Heart right ventricle (tissue), 16 donors: ENCODE data around the gene LDB2. TPM values are rescaled to one million over a fixed set of nuclear protein-coding genes. Genes with fewer than 3 reads are reported as not detected.
A peak's percentile ranks its signal among the peaks of the same experiment; 100 is the strongest.

ENCODE experiments used
- ATAC-seq, 8 donors: fragments of 200-7000 bp; cut with Tn5 transposase; one replicate each; pipeline ENCODE4 v1.9.1; 2020; ENCODE audit warnings: mild to moderate bottlenecking in 8 of 8, moderate library complexity in 8 of 8, moderate number of reproducible peaks in 1 of 8
- DNase-seq, 2 donors: peaks; one replicate each; pipeline ENCODE4 v3.0.0-alpha.2; 2020
- H3K27ac ChIP-seq, 10 donors: fragments of 200-600 bp; sonication (generic) in 2 of 10; one replicate each; pipeline versions ENCODE4 v1.5.0 to v1.8.0; 2020 to 2022; ENCODE audit warnings: mild to moderate bottlenecking in 3 of 10
- H3K27me3 ChIP-seq, 7 donors: fragments of 200-600 bp; one replicate each; pipeline ENCODE4 v1.8.0; 2021 to 2022; ENCODE audit warnings: mild to moderate bottlenecking in 2 of 7
- H3K36me3 ChIP-seq, 9 donors: fragments of 200-600 bp; sonication (generic) in 1 of 9; one replicate each; pipeline versions ENCODE4 v1.5.0 to v1.8.0; 2020 to 2022; ENCODE audit warnings: mild to moderate bottlenecking in 2 of 9
- H3K4me1 ChIP-seq, 9 donors: fragments of 200-600 bp; sonication (generic) in 1 of 9; one replicate each; pipeline versions ENCODE4 v1.5.0 to v1.8.0; 2020 to 2022; ENCODE audit warnings: mild to moderate bottlenecking in 4 of 9
- H3K4me3 ChIP-seq, 10 donors: fragments of 200-600 bp; sonication (generic) in 2 of 10; one replicate each; pipeline versions ENCODE4 v1.5.0 to v1.8.0; 2020 to 2022; ENCODE audit warnings: mild to moderate bottlenecking in 7 of 10, moderate library complexity in 2 of 10
- H3K9me3 ChIP-seq, 11 donors: fragments of 200-600 bp in 10 of 11; sonication (generic) in 2 of 11; one replicate each; pipeline versions ENCODE4 v1.5.0 to v1.8.0; 2013 to 2022; ENCODE audit warnings: mild to moderate bottlenecking in 2 of 11, control low read depth in 1 of 11, moderate library complexity in 1 of 11
- WGBS, 2 donors: extraction: QIAGEN DNeasy Blood & Tissue Kit; methylation state at CpG; one replicate each; pipeline ENCODE4 v1.1.7; 2013; ENCODE audit warnings: inconsistent platforms in 1 of 2; 5-methylcytosine and 5-hydroxymethylcytosine counted together
- intact Hi-C, 10 donors: fragments of 100-400 bp; cut with DNase I; formaldehyde crosslinking; loops; one replicate each; pipeline versions ENCODE4 v1.11.1 to v1.14.2; 2022
- polyA plus RNA-seq, 2 donors: library from polyadenylated mRNA; stranded (reverse); fragments of 200-250 nt; gene quantifications; one replicate each; pipeline ENCODE4 v1.2.3, GENCODE V29; 2013
- total RNA-seq, 10 donors: library from RNA; stranded (reverse); fragmentation: NEBNext Ultra II Directional in 3 of 10; extraction: Animal tissue kit (Norgen Biotek cat#: 25700) in 3 of 10; gene quantifications; one replicate each; pipeline versions ENCODE4 v1.2.1 to v1.2.4, GENCODE V29; 2021 to 2023
- TF ChIP-seq, protein P1 (sequence below), 9 donors: fragments of 200-600 bp; sonication (generic) in 2 of 9; IDR thresholded peaks; one replicate each; pipeline versions ENCODE4 v1.5.0 to v1.8.0; 2021 to 2022; ENCODE audit warnings: antibody characterized with exemption in 9 of 9, mild to moderate bottlenecking in 5 of 9, moderate library complexity in 1 of 9
- donor health status: Arrhythmogenic right ventricular cardiomyopathy.
- donor health status: ischemic (EF 13 %, LVEDD 7.1; RV severe dilation, severe dysfunction).
- donor health status: healthy with polysubstance abuse.
- donor health status: DM: no; HTN: yes; CAD: no.
- donor health status: DM: no; HTN: no; CAD: no.
- donor health status: ischemic (EF 25% LVEDD 6.9; RV normal size, moderate dysfunction).
- donor health status: ischemic (EF 25% LVEDD 5.7; RV mildly dilated, moderate dysfunction).
- donor health status: healthy.
- donor health status: DM: yes; HTN: yes; CAD: no.
- donor health status: Ischemic cardiomyopathy.
- donor health status: ischemic (EF 35%, LVEDD 5.7; RV mildly dilated, moderate dysfunction).
- donor health status: nonischemic (EF 11% LVEDD 7.7; RV severe dilation, severe dysfunction).
- donor health status: DM: yes; HTN: yes; CAD: no.
- donor health status: PGD.
- donor health status: ischemic (EF 29% LVEDD 5.4; RV normal size, mild dysfunction).
- donor health status: nonischemic (EF 23%, LVEDD 6.1; RV moderate dilation, normal function).

The LDB2 gene
- total and polyA plus RNA-seq, 12 donors: 14.5 to 43.3 (median 23.5) TPM

DNA sequence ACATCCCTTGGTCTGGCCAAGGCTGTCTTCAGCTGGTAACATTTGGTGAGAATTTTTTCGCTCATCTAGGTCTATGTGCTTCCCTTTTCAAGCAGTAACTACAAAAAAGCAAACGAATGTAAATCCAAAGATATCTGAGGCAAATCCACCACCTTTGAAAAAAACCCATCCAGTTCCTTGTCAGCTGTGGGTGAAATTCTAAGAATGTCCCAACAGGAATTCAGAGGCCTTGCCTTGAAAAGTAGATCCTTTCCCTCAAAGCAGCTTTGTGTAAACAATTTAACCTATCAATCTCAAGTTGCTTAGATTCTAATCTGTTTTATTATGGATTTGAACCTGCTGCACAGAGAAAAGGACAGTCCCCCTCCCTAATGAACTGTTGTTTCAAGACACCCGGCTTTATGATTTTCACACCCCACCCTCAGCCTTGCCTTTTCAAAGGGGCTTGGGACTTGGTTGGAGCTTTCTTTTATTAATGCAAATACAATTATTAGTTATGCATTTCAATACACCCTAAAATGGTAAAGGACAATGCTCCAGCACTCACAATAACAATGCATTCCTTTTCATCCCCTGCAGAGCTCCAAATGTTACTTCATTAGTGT lies 166.6 kb downstream of the LDB2 start:
- intact Hi-C loops: loop anchor here in 2 of 10 donors (10.0 kb wide), 2 partner anchors 47 to 217 kb away; no protein-coding TSS in a partner anchor
- Histone ChIP-seq H3K9me3 (peaks cover 0 to 2% (median 0%) of the 10 kb centered on the region in 11 donors), H3K4me3 (no peak overlapping the region), H3K27ac (no peak overlapping the region), H3K4me1 (peaks cover 0 to 26% (median 3%) of the 10 kb centered on the region in 9 donors), H3K27me3 (no peaks in the 10 kb centered on the region), H3K36me3 (peaks cover 0 to 5% (median 0%) of the 10 kb centered on the region in 9 donors)
- DNase-seq (no peak), ATAC-seq (no peak)
- 85% methylated on average over 3 of the region's 3 CpGs for WGBS, 2 donors
- TF ChIP-seq, protein P1, sequence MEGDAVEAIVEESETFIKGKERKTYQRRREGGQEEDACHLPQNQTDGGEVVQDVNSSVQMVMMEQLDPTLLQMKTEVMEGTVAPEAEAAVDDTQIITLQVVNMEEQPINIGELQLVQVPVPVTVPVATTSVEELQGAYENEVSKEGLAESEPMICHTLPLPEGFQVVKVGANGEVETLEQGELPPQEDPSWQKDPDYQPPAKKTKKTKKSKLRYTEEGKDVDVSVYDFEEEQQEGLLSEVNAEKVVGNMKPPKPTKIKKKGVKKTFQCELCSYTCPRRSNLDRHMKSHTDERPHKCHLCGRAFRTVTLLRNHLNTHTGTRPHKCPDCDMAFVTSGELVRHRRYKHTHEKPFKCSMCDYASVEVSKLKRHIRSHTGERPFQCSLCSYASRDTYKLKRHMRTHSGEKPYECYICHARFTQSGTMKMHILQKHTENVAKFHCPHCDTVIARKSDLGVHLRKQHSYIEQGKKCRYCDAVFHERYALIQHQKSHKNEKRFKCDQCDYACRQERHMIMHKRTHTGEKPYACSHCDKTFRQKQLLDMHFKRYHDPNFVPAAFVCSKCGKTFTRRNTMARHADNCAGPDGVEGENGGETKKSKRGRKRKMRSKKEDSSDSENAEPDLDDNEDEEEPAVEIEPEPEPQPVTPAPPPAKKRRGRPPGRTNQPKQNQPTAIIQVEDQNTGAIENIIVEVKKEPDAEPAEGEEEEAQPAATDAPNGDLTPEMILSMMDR (IDR thresholded peaks at IDR 0.05): no peak

DNA sequence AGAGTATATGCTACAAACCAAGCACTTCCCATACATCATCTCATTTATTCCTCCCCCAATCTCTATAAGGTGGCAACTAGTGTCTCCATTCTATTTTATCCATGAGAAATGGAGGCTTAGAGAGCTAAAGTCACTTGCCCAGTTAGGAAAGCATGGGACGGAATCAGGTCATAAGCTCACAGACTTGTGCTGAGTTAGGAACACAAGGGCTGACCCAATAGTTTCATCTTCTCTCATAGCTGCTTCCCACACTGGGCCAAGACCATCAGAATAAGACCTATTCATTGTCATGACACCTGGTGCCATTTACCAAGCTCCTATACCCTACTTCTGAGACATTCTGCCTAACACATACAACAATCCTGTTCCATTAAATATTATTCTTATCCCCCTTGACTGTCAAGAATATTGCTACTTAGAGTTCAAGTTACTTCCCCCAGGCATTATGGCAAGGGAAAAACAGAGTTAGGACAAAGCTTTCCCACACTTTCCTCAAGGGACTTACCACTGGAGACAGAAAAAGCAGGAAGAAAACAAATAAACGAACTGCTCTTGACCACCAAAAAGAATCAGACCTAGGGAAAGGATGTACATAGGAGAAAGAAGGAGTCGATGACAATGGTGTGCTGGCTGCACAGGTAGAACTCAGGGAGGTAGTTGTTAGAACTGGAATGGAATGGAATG lies 167.8 kb downstream of the LDB2 start:
- Histone ChIP-seq H3K9me3 (peaks cover 0 to 8% (median 0%) of the 10 kb centered on the region in 11 donors), H3K36me3 (peaks cover 0 to 14% (median 0%) of the 10 kb centered on the region in 9 donors), H3K4me1 (peaks cover 0 to 26% (median 3%) of the 10 kb centered on the region in 9 donors), H3K27me3 (no peaks in the 10 kb centered on the region), H3K4me3 (no peak overlapping the region), H3K27ac (peak overlapping the region in 4 of 10 donors; percentile 3 to 26 (median 14))
- intact Hi-C loops: loop anchor here in 2 of 10 donors (10.0 kb wide), 2 partner anchors 46 to 216 kb away; no protein-coding TSS in a partner anchor
- TF ChIP-seq, protein P1 (IDR thresholded peaks at IDR 0.05): no peak
- peak in 4 of 8 donors; percentile 40 to 61 (median 47) for ATAC-seq
- DNase-seq: no peak
- 61 to 70% methylated on average over 3 of the region's 3 CpGs for WGBS, 2 donors

DNA sequence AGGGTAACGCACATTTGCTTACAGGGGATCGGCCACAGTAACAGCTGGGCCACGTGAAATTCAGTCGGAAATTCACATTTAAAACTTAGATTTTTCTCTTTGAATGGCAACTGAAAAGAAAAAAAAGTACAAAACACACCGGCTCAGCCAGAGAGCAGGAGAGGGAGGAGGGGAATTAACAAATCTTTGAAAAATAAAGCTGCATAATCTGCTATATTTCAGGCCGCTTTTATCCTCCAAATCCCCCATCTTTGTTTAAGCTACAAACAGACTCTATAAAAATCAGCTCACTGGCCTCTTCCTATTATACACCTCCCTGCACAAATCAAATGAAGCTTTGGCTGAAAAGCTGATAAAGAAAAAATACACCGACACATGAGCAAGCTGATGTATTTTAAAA lies 169.1 kb downstream of the LDB2 start:
- peaks cover 0 to 16% (median 0%) of the 10 kb centered on the region in 9 donors for H3K36me3 ChIP-seq
- WGBS, 2 donors: 57 to 68% methylated on average over 7 of the region's 7 CpGs
- TF ChIP-seq, protein P1 (IDR thresholded peaks at IDR 0.05): no peak
- no peak overlapping the region for H3K4me3 ChIP-seq
- DNase-seq (no peak), ATAC-seq (no peak)
- peaks cover 0 to 20% (median 7%) of the 10 kb centered on the region in 11 donors for H3K9me3 ChIP-seq
- no peaks in the 10 kb centered on the region for H3K27me3 ChIP-seq
- intact Hi-C loops: no loop called here
- peaks cover 0 to 26% (median 3%) of the 10 kb centered on the region in 9 donors for H3K4me1 ChIP-seq
- peak overlapping the region in 1 of 10 donors; percentile 26 for H3K27ac ChIP-seq

DNA sequence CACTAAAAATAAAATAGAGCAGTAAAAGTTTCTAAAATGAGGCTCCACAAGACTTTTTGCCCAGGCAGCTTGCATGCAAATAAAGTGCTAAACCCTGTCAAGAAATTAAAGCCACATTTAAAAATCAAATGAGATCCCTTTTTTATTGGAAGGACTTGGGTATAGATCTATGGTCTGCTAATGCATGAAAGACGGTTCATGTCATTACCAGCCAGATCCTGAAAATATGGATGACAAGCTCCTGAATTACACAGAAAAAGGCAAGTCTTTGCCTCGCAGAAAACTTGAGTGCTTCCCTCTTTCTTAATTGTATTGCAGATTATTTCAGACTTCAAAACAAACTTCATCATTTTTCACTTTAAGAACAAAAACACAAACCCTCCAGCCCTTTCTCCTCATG lies 169.6 kb downstream of the LDB2 start:
- no peak for ATAC-seq
- peaks cover 0 to 22% (median 7%) of the 10 kb centered on the region in 11 donors for H3K9me3 ChIP-seq
- no peaks in the 10 kb centered on the region for H3K27me3 ChIP-seq
- H3K4me3 ChIP-seq: no peak overlapping the region
- peaks cover 0 to 26% (median 3%) of the 10 kb centered on the region in 9 donors for H3K4me1 ChIP-seq
- no peak overlapping the region for H3K27ac ChIP-seq
- 79 to 81% methylated on average over 2 of the region's 2 CpGs for WGBS, 2 donors
- TF ChIP-seq, protein P1 (IDR thresholded peaks at IDR 0.05): no peak
- peaks cover 0 to 16% (median 0%) of the 10 kb centered on the region in 9 donors for H3K36me3 ChIP-seq
- DNase-seq: no peak
- intact Hi-C loops: no loop called here
